Natural killer cell (primary cell): Measurements from ENCODE around the gene MCTP1. TPM values are rescaled to one million over a fixed set of nuclear protein-coding genes. Genes with fewer than 3 reads are reported as not detected.

Source experiments
- ATAC-seq, 3 donors: fragments of 150-1000 bp in 2 of 3; fragments of 200-7000 bp in 1 of 3; cut with Tn5 transposase; 1 replicate in 1 of 3; 2 replicates in 2 of 3; pipeline ENCODE4 v1.10.0; 2021; ENCODE audit warnings: mild to moderate bottlenecking in 2 of 3, moderate library complexity in 2 of 3
- DNase-seq, 2 donors: peaks; one replicate each; pipeline versions ENCODE4 v3.0.0 to v3.0.0-alpha.2; 2013 to 2021; ENCODE audit warnings: mixed read lengths in 1 of 2
- H3K27ac ChIP-seq: one replicate; pipeline ENCODE4 v1.5.1; 2013; ENCODE audit warnings: mild to moderate bottlenecking, low read length
- H3K27me3 ChIP-seq: one replicate; pipeline ENCODE4 v1.6.1; 2013; ENCODE audit warnings: low read length; ENCODE audit not compliant: control insufficient read depth, insufficient read depth
- H3K36me3 ChIP-seq: one replicate; pipeline ENCODE4 v1.6.1; 2013; ENCODE audit warnings: low read length; ENCODE audit not compliant: control insufficient read depth, insufficient read depth
- H3K4me1 ChIP-seq: one replicate; pipeline ENCODE4 v1.6.1; 2013; ENCODE audit warnings: low read length; ENCODE audit not compliant: control insufficient read depth, insufficient read depth
- H3K4me3 ChIP-seq: one replicate; pipeline ENCODE4 v1.5.1; 2013; ENCODE audit warnings: low read length
- H3K9me3 ChIP-seq: one replicate; pipeline ENCODE4 v1.6.1; 2013; ENCODE audit warnings: low read length; ENCODE audit not compliant: control insufficient read depth, insufficient read depth
- H3K27ac Mint-ChIP-seq, 2 donors: one replicate each; pipeline ENCODE4 v1.8.0; 2022; ENCODE audit warnings: mild to moderate bottlenecking in 2 of 2, mixed read lengths in 2 of 2, moderate library complexity in 1 of 2
- H3K27me3 Mint-ChIP-seq, 2 donors: one replicate each; pipeline ENCODE4 v1.8.0; 2022; ENCODE audit warnings: low read depth in 2 of 2, mixed read lengths in 2 of 2
- H3K36me3 Mint-ChIP-seq: one replicate; pipeline ENCODE4 v1.8.0; 2022; ENCODE audit warnings: mixed read lengths
- H3K4me1 Mint-ChIP-seq, 2 donors: one replicate each; pipeline ENCODE4 v1.8.0; 2022; ENCODE audit warnings: mixed read lengths in 2 of 2
- H3K4me3 Mint-ChIP-seq: one replicate; pipeline ENCODE4 v1.8.0; 2022; ENCODE audit warnings: mild to moderate bottlenecking, moderate library complexity, mixed read lengths
- H3K9me3 Mint-ChIP-seq, 2 donors: one replicate each; pipeline ENCODE4 v1.8.0; 2022; ENCODE audit warnings: mixed read lengths in 2 of 2
- WGBS: methylation state at CpG from one replicate; pipeline ENCODE4 v1.1.7; 2013; ENCODE audit warnings: missing lambda C conversion rate; ENCODE audit not compliant: insufficient coverage; 5-methylcytosine and 5-hydroxymethylcytosine counted together
- intact Hi-C: fragments of 100-400 bp; cut with micrococcal nuclease; formaldehyde crosslinking; loops from one replicate; pipeline ENCODE4 v1.14.2; 2022
- total RNA-seq, 4 donors: library from RNA; stranded (reverse); fragments of 120-200 nt in 1 of 4; gene quantifications; one replicate each; pipeline versions ENCODE4 v1.2.3 to v1.2.4, GENCODE V29; 2013 to 2022
- TF ChIP-seq, protein P1 (sequence below): fragments of 200-600 bp; IDR thresholded peaks from one replicate; pipeline ENCODE4 v1.8.0; 2022; ENCODE audit warnings: antibody characterized with exemption

The MCTP1 gene
- total RNA-seq, 3 donors from 2014 or later (not counting 1 experiment from before 2014, with no cell fraction given): 4.7 to 15.1 (median 9.8) TPM

- TF ChIP-seq, protein P1, sequence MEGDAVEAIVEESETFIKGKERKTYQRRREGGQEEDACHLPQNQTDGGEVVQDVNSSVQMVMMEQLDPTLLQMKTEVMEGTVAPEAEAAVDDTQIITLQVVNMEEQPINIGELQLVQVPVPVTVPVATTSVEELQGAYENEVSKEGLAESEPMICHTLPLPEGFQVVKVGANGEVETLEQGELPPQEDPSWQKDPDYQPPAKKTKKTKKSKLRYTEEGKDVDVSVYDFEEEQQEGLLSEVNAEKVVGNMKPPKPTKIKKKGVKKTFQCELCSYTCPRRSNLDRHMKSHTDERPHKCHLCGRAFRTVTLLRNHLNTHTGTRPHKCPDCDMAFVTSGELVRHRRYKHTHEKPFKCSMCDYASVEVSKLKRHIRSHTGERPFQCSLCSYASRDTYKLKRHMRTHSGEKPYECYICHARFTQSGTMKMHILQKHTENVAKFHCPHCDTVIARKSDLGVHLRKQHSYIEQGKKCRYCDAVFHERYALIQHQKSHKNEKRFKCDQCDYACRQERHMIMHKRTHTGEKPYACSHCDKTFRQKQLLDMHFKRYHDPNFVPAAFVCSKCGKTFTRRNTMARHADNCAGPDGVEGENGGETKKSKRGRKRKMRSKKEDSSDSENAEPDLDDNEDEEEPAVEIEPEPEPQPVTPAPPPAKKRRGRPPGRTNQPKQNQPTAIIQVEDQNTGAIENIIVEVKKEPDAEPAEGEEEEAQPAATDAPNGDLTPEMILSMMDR: no peak
- intact Hi-C loops: no loop called here
- Mint-ChIP-seq H3K4me1 (no peaks in the 10 kb centered on the region), H3K36me3 (no peaks in the 10 kb centered on the region), H3K27ac (no peak overlapping the region), H3K27me3 (no peaks in the 10 kb centered on the region), H3K9me3 (peaks cover 0 to 4% of the 10 kb centered on the region in 2 donors), H3K4me3 (no peak overlapping the region)
- no peak overlapping the region for H3K27ac ChIP-seq
- H3K36me3 ChIP-seq: no peaks in the 10 kb centered on the region
- H3K9me3 ChIP-seq: no peaks in the 10 kb centered on the region
- no peak for ATAC-seq
- H3K4me3 ChIP-seq: no peak overlapping the region
- H3K27me3 ChIP-seq: no peaks in the 10 kb centered on the region
- no peaks in the 10 kb centered on the region for H3K4me1 ChIP-seq
- no CpG with 5 or more reads among the region's 1 CpG for WGBS
- DNase-seq: no peak
These were observed 524.9 kb downstream of the MCTP1 start for GRCh38 chr5:94759961-94760360.

GRCh38 chr5:94759022-94759421 is 525.9 kb downstream of the MCTP1 start:
- no peaks in the 10 kb centered on the region for H3K36me3 Mint-ChIP-seq

DNA sequence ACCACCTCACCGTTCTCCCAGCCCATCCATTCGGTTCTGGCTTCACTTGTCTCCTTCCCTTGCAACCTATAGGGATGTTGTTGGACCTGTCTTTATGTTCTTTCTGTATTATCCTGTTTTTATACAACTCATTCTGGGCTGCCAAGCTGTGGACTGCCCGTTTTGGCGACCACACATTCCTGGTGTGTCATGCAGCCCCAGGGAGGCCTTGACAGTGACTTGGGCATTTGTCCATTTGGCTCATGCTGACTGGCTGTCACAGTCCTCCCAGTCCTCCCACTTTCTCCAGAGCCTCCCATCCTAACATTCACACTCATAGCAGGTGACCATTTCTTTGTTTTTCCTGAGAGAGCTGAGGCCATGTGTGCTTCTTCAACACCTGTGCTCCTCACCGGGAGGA is 530.1 kb downstream of the MCTP1 start:
- no peaks in the 10 kb centered on the region for H3K27me3 Mint-ChIP-seq
- H3K4me1 Mint-ChIP-seq: no peaks in the 10 kb centered on the region
- DNase-seq (no peak), ATAC-seq (no peak)
- Histone ChIP-seq H3K36me3 (no peaks in the 10 kb centered on the region), H3K4me3 (no peak overlapping the region), H3K27me3 (no peaks in the 10 kb centered on the region), H3K4me1 (no peaks in the 10 kb centered on the region), H3K27ac (no peak overlapping the region), H3K9me3 (no peaks in the 10 kb centered on the region)
- H3K36me3 Mint-ChIP-seq: no peaks in the 10 kb centered on the region
- WGBS: 88% methylated on average over 5 of the region's 5 CpGs
- intact Hi-C loops: no loop called here
- TF ChIP-seq, protein P1: no peak
- H3K9me3 Mint-ChIP-seq: no peaks in the 10 kb centered on the region
- no peak overlapping the region for H3K27ac Mint-ChIP-seq
- no peak overlapping the region for H3K4me3 Mint-ChIP-seq

More at GRCh38 chr5:94759022-94759421, 525.9 kb downstream of the MCTP1 start:
- Histone ChIP-seq H3K4me1 (no peaks in the 10 kb centered on the region), H3K27me3 (no peaks in the 10 kb centered on the region), H3K27ac (no peak overlapping the region), H3K4me3 (no peak overlapping the region), H3K36me3 (no peaks in the 10 kb centered on the region), H3K9me3 (no peaks in the 10 kb centered on the region)
- H3K9me3 Mint-ChIP-seq: no peaks in the 10 kb centered on the region
- intact Hi-C loops: no loop called here
- H3K4me3 Mint-ChIP-seq: no peak overlapping the region
- TF ChIP-seq, protein P1: no peak
- WGBS: no CpG with 5 or more reads among the region's 3 CpGs
- DNase-seq (no peak), ATAC-seq (no peak)
- H3K27ac Mint-ChIP-seq: no peak overlapping the region
- H3K4me1 Mint-ChIP-seq: no peaks in the 10 kb centered on the region
- H3K27me3 Mint-ChIP-seq: no peaks in the 10 kb centered on the region

DNA sequence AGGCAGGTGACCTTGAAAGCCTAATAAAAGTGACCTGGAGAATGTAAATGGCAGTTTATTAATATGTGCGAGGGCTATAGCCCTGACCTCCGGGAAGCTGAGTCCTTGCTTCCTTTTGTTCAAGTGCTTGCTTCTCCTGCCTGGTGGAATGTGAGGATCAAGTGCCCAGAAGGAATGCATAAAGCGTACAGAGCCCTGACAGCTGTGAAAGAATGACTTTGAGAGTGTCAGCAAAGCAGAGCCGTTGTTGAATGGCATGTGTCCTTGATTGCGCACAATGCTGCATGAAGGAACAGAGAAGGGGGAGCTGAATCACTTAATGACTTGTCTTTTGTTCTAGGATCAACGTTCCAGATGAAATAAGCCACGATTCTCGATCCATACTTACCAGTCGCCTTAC is 533.4 kb downstream of the MCTP1 start:
- DNase-seq (no peak), ATAC-seq (no peak)
- Mint-ChIP-seq H3K36me3 (no peaks in the 10 kb centered on the region), H3K9me3 (no peaks in the 10 kb centered on the region), H3K4me3 (no peak overlapping the region), H3K4me1 (no peaks in the 10 kb centered on the region), H3K27ac (no peak overlapping the region), H3K27me3 (no peaks in the 10 kb centered on the region)
- Histone ChIP-seq H3K36me3 (no peaks in the 10 kb centered on the region), H3K9me3 (no peaks in the 10 kb centered on the region), H3K27me3 (no peaks in the 10 kb centered on the region), H3K4me1 (no peaks in the 10 kb centered on the region), H3K4me3 (no peak overlapping the region), H3K27ac (no peak overlapping the region)
- intact Hi-C loops: no loop called here
- WGBS: 91% methylated on average over 9 of the region's 9 CpGs
- TF ChIP-seq, protein P1: no peak
